Measurements from ENCODE around the gene GHRHR. TPM values are rescaled to one million over a fixed set of nuclear protein-coding genes. Genes with fewer than 3 reads are reported as not detected.
A peak's percentile ranks its signal among the peaks of the same experiment; 100 is the strongest.

The GHRHR gene
- total RNA-seq, 6 donors from 2014 or later: 0.67 to 3.1 (median 1.1) TPM; not detected in 2

- peaks cover 51 to 74% (median 52%) of the 10 kb centered on the region in 4 donors for H3K4me1 ChIP-seq
- peak overlapping the region; percentile 1 to 70 (median 64) for H3K4me3 ChIP-seq
- ATAC-seq (ENCODE audit: low FRiP score in 2 of 2) (no peak), DNase-seq (no peak)
- peak overlapping the region; percentile 76 to 89 (median 83) for H3K27ac ChIP-seq
- H3K9me3 ChIP-seq: no peaks in the 10 kb centered on the region
- 34 to 40% methylated on average over 2 to 3 of the region's 3 CpGs for WGBS, 2 donors
- TF ChIP-seq EP300 (IDR thresholded peaks at IDR 0.05) (no peak), CTCF (IDR thresholded peaks at IDR 0.05) (no peak), POLR2AphosphoS5 (IDR thresholded peaks at IDR 0.05) (no peak), POLR2A (IDR thresholded peaks at IDR 0.05) (no peak)
- H3K36me3 ChIP-seq: peaks cover 0 to 30% (median 6%) of the 10 kb centered on the region in 4 donors
- H3K27me3 ChIP-seq: no peaks in the 10 kb centered on the region
Observed at GRCh38 chr7:30916255-30916654, 47.5 kb upstream of the GHRHR start.

GRCh38 chr7:30916767-30917166, 47.0 kb upstream of the GHRHR start:
- peaks cover 0 to 34% (median 9%) of the 10 kb centered on the region in 4 donors for H3K36me3 ChIP-seq
- peak overlapping the region in 3 of 4 donors; percentile 13 to 89 (median 88) for H3K27ac ChIP-seq
- ATAC-seq (ENCODE audit: low FRiP score in 2 of 2): no peak
- peak overlapping the region; percentile 1 to 70 (median 64) for H3K4me3 ChIP-seq
- 74 to 84% methylated on average over 6 to 7 of the region's 7 CpGs for WGBS, 2 donors
- H3K27me3 ChIP-seq: no peaks in the 10 kb centered on the region
- no peak for DNase-seq
- TF ChIP-seq POLR2A (IDR thresholded peaks at IDR 0.05): no peak
- no peak for TF ChIP-seq POLR2AphosphoS5 (IDR thresholded peaks at IDR 0.05)
- no peak for TF ChIP-seq EP300 (IDR thresholded peaks at IDR 0.05)
- TF ChIP-seq CTCF (IDR thresholded peaks at IDR 0.05): no peak
- peaks cover 51 to 74% (median 55%) of the 10 kb centered on the region in 4 donors for H3K4me1 ChIP-seq
- no peaks in the 10 kb centered on the region for H3K9me3 ChIP-seq

- DNase-seq (no peak), ATAC-seq (ENCODE audit: low FRiP score in 2 of 2) (no peak)
- Histone ChIP-seq H3K27me3 (no peaks in the 10 kb centered on the region), H3K4me3 (peak overlapping the region in 2 of 4 donors; percentile 68 to 70), H3K36me3 (peaks cover 4 to 40% (median 15%) of the 10 kb centered on the region in 4 donors), H3K27ac (peak overlapping the region in 3 of 4 donors; percentile 38 to 89 (median 88)), H3K4me1 (peaks cover 57 to 78% (median 59%) of the 10 kb centered on the region in 4 donors), H3K9me3 (no peaks in the 10 kb centered on the region)
- WGBS, 2 donors: 69 to 75% methylated on average over 4 of the region's 4 CpGs
- no peak for TF ChIP-seq EP300 (IDR thresholded peaks at IDR 0.05)
Observed at GRCh38 chr7:30917216-30917893, 46.4 kb upstream of the GHRHR start.

GRCh38 chr7:30918676-30919075, 45.1 kb upstream of the GHRHR start:
- Histone ChIP-seq H3K9me3 (no peaks in the 10 kb centered on the region), H3K27ac (peak overlapping the region; percentile 9 to 89 (median 63)), H3K36me3 (peaks cover 10 to 53% (median 28%) of the 10 kb centered on the region in 4 donors), H3K27me3 (no peaks in the 10 kb centered on the region), H3K4me1 (peaks cover 62 to 73% (median 64%) of the 10 kb centered on the region in 4 donors), H3K4me3 (peak overlapping the region in 1 of 4 donors; percentile 70)
- ATAC-seq (ENCODE audit: low FRiP score in 2 of 2): no peak
- WGBS, 2 donors: 60 to 77% methylated on average over 1 to 4 of the region's 4 CpGs
- DNase-seq: peak in 1 of 2 donors; percentile 20
- TF ChIP-seq POLR2A (IDR thresholded peaks at IDR 0.05) (no peak), POLR2AphosphoS5 (IDR thresholded peaks at IDR 0.05) (no peak), EP300 (IDR thresholded peaks at IDR 0.05) (no peak), CTCF (IDR thresholded peaks at IDR 0.05) (no peak)

GRCh38 chr7:30920021-30920583, 43.7 kb upstream of the GHRHR start:
- WGBS, 2 donors: 53 to 58% methylated on average over 11 of the region's 11 CpGs
- Histone ChIP-seq H3K4me1 (peaks cover 50 to 70% (median 64%) of the 10 kb centered on the region in 4 donors), H3K9me3 (no peaks in the 10 kb centered on the region), H3K27ac (peak overlapping the region; percentile 49 to 89 (median 74)), H3K27me3 (no peaks in the 10 kb centered on the region), H3K4me3 (peak overlapping the region in 1 of 4 donors; percentile 14), H3K36me3 (peaks cover 15 to 55% (median 41%) of the 10 kb centered on the region in 4 donors)
- DNase-seq (peak; percentile 23 to 29), ATAC-seq (ENCODE audit: low FRiP score in 2 of 2) (peak in 1 of 2 donors; percentile 16)
- TF ChIP-seq CTCF (IDR thresholded peaks at IDR 0.05) (no peak), POLR2A (IDR thresholded peaks at IDR 0.05) (no peak)
